DND-41 (cell line): ENCODE results near the gene PGBD5.

ENCODE experiments used
- ATAC-seq: fragments of 200-7000 bp; cut with Tn5 transposase; 3 replicates; pipeline ENCODE4 v1.9.1; 2021; ENCODE audit warnings: low read depth; ENCODE audit not compliant: insufficient read depth
- DNase-seq: peaks from one replicate; pipeline ENCODE4 v3.0.0-alpha.2; 2020
- H2AFZ ChIP-seq: 2 replicates; pipeline ENCODE4 v1.6.0; 2012; ENCODE audit warnings: low read depth, low read length
- H3K27ac ChIP-seq: 2 replicates; pipeline ENCODE4 v1.5.1; 2012; ENCODE audit warnings: low read length, inconsistent platforms
- H3K27me3 ChIP-seq: fragments of 200-600 bp; sonication (generic); 2 replicates; pipeline ENCODE4 v1.6.0; 2012; ENCODE audit warnings: low read length, mild to moderate bottlenecking, inconsistent platforms; ENCODE audit not compliant: insufficient read depth, poor library complexity
- H3K36me3 ChIP-seq: 2 replicates; pipeline ENCODE4 v1.5.1; 2012; ENCODE audit warnings: low read length, inconsistent platforms; ENCODE audit not compliant: insufficient read depth
- H3K4me1 ChIP-seq: 2 replicates; pipeline ENCODE4 v1.5.1; 2012; ENCODE audit warnings: mild to moderate bottlenecking, low read length; ENCODE audit not compliant: insufficient read depth
- H3K4me2 ChIP-seq: 2 replicates; pipeline ENCODE4 v1.6.0; 2012; ENCODE audit warnings: mild to moderate bottlenecking, moderate library complexity, low read length, inconsistent platforms; ENCODE audit not compliant: insufficient read depth
- H3K4me3 ChIP-seq, 2 experiments: fragments of 200-600 bp in 1 of 2; shearing (Covaris generic) in 1 of 2; 2 replicates each; pipeline ENCODE4 v1.5.1; 2012 to 2016; ENCODE audit warnings: inconsistent platforms in 2 of 2, low read length in 2 of 2, mild to moderate bottlenecking in 2 of 2, low read depth in 1 of 2, moderate library complexity in 1 of 2
- H3K79me2 ChIP-seq: 2 replicates; pipeline ENCODE4 v1.6.0; 2012; ENCODE audit warnings: low read length, inconsistent platforms; ENCODE audit not compliant: insufficient read depth
- H3K9ac ChIP-seq: 2 replicates; pipeline ENCODE4 v1.6.0; 2012; ENCODE audit warnings: low read depth, mild to moderate bottlenecking, inconsistent platforms, low read length, moderate library complexity
- H3K9me3 ChIP-seq: 2 replicates; pipeline ENCODE4 v1.5.1; 2012; ENCODE audit warnings: low read length, moderate library complexity, mild to moderate bottlenecking, inconsistent platforms; ENCODE audit not compliant: insufficient read depth, severe bottlenecking
- H4K20me1 ChIP-seq: 2 replicates; pipeline ENCODE4 v1.6.0; 2012; ENCODE audit warnings: low read length; ENCODE audit not compliant: insufficient read depth
- CTCF ChIP-seq: IDR thresholded peaks from 2 replicates; pipeline ENCODE4 v1.5.1; 2012; ENCODE audit warnings: borderline replicate concordance, low read length, moderate library complexity, mild to moderate bottlenecking; ENCODE audit not compliant: poor library complexity, severe bottlenecking; ENCODE audit errors: extremely low read depth
- EZH2 ChIP-seq: IDR thresholded peaks from 3 replicates; pipeline ENCODE4 v1.6.1; 2012; ENCODE audit warnings: borderline replicate concordance, low read depth, mild to moderate bottlenecking, moderate library complexity, low read length, inconsistent platforms; ENCODE audit not compliant: severe bottlenecking

Gene PGBD5

DNA sequence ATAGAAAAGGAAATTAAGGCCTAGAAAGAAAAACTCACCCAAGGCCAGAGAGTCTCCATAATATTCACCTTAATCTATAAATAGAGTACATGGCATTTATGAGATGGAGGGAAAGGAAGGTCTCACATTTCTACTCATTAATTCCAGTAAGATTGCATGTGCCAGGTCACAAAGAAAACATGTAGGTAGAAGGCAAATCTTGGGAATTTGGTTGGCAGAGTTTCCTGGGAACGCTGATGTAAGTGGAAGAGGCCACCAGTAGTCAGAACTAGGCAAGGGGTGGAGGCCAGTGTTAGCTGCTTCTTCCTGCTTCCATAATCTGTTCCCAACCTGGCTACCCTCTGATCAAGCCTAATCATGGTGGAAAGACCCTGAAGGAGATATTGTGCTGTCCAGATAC lies 29.2 kb upstream of the PGBD5 start:
- H2AFZ ChIP-seq = no peak overlapping the region
- no peaks in the 10 kb centered on the region for H3K4me1 ChIP-seq
- no peaks in the 10 kb centered on the region for H3K79me2 ChIP-seq
- H3K27me3 ChIP-seq = peaks cover 16% of the 10 kb centered on the region
- H3K4me3 ChIP-seq = no peak overlapping the region
- no peak overlapping the region for H3K27ac ChIP-seq
- DNase-seq = no peak
- no peaks in the 10 kb centered on the region for H4K20me1 ChIP-seq
- H3K36me3 ChIP-seq = no peaks in the 10 kb centered on the region
- H3K4me2 ChIP-seq = no peak overlapping the region
- no peak overlapping the region for H3K9ac ChIP-seq
- ATAC-seq = no peak
- H3K9me3 ChIP-seq = no peaks in the 10 kb centered on the region
- TF ChIP-seq CTCF (no peak), EZH2 (no peak)

DNA sequence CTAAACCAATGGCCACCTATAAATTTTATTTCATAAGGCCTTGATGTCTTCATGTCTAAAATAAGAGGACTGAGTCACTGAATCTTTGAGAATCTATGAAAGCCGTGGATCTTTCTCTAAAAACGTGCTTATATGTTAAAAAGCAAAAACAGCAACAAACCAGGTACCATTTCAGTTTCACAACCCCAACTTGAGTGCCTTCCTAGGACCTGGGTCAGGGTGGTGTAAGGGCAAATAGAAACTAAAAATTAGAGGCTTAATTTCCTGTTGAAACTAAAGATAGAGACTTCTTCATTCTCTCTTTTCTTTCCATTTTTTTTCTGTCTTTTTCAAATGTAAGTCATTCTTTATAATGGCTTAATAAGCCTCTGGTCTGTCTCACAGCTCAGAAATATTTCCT lies 27.2 kb upstream of the PGBD5 start:
- Histone ChIP-seq H2AFZ (no peak overlapping the region), H3K27me3 (peaks cover 8% of the 10 kb centered on the region), H3K4me3 (no peak overlapping the region), H4K20me1 (no peaks in the 10 kb centered on the region), H3K4me2 (no peak overlapping the region), H3K4me1 (no peaks in the 10 kb centered on the region), H3K27ac (no peak overlapping the region), H3K36me3 (no peaks in the 10 kb centered on the region), H3K9me3 (no peaks in the 10 kb centered on the region), H3K79me2 (no peaks in the 10 kb centered on the region), H3K9ac (no peak overlapping the region)
- DNase-seq (no peak), ATAC-seq (no peak)
- TF ChIP-seq CTCF (no peak), EZH2 (no peak)

GRCh38 chr1:230441183-230442029 lies 15.3 kb upstream of the PGBD5 start:
- H3K4me1 ChIP-seq = no peaks in the 10 kb centered on the region

More at GRCh38 chr1:230441183-230442029, 15.3 kb upstream of the PGBD5 start:
- TF ChIP-seq CTCF (peak; percentile 8), EZH2 (no peak)
- Histone ChIP-seq H3K27ac (no peak overlapping the region), H3K4me3 (no peak overlapping the region), H3K9me3 (peaks cover 4% of the 10 kb centered on the region), H3K9ac (no peak overlapping the region), H3K27me3 (peaks cover 7% of the 10 kb centered on the region), H4K20me1 (no peaks in the 10 kb centered on the region), H3K4me2 (no peak overlapping the region), H3K36me3 (no peaks in the 10 kb centered on the region), H2AFZ (no peak overlapping the region), H3K79me2 (no peaks in the 10 kb centered on the region)
- DNase-seq = no peak
- ATAC-seq = no peak
